Osteoblast (primary cell): ENCODE results near the gene BRICD5. TPM values are rescaled to one million over a fixed set of nuclear protein-coding genes. Genes with fewer than 3 reads are reported as not detected.

Source experiments
- DNase-seq: peaks from one replicate; pipeline ENCODE4 v3.0.0; 2011; ENCODE audit warnings: low spot score, mixed read lengths; ENCODE audit not compliant: insufficient read length; ENCODE audit errors: missing footprints
- H2AFZ ChIP-seq: 2 replicates; pipeline ENCODE4 v1.6.0; 2011; ENCODE audit warnings: mild to moderate bottlenecking, low read length
- H3K27ac ChIP-seq: 2 replicates; pipeline ENCODE4 v1.5.1; 2011; ENCODE audit warnings: mild to moderate bottlenecking, low read depth, low read length, moderate library complexity
- H3K27me3 ChIP-seq: 2 replicates; pipeline ENCODE4 v1.6.0; 2012; ENCODE audit warnings: mild to moderate bottlenecking, control low read depth, inconsistent platforms, low read length, moderate library complexity; ENCODE audit not compliant: insufficient read depth
- H3K36me3 ChIP-seq: 2 replicates; pipeline ENCODE4 v1.5.1; 2011; ENCODE audit warnings: mild to moderate bottlenecking, low read length, control low read depth, moderate library complexity; ENCODE audit not compliant: insufficient read depth
- H3K4me1 ChIP-seq: 2 replicates; pipeline ENCODE4 v1.5.1; 2011; ENCODE audit warnings: mild to moderate bottlenecking, low read length, control low read depth, moderate library complexity; ENCODE audit not compliant: insufficient read depth
- H3K4me2 ChIP-seq: 2 replicates; pipeline ENCODE4 v1.6.0; 2011; ENCODE audit warnings: mild to moderate bottlenecking, low read length; ENCODE audit not compliant: insufficient read depth
- H3K4me3 ChIP-seq: fragments of 200-600 bp; sonication (generic); 3 replicates; pipeline ENCODE4 v1.5.1; 2012; ENCODE audit warnings: mild to moderate bottlenecking, low read length, inconsistent platforms; ENCODE audit not compliant: insufficient read depth
- H3K79me2 ChIP-seq: 2 replicates; pipeline ENCODE4 v1.6.0; 2012; ENCODE audit warnings: mild to moderate bottlenecking, low read length, control low read depth, inconsistent platforms; ENCODE audit not compliant: insufficient read depth
- H3K9me3 ChIP-seq: 2 replicates; pipeline ENCODE4 v1.5.1; 2011; ENCODE audit warnings: low read depth, low read length, control low read depth
- H4K20me1 ChIP-seq: 2 replicates; pipeline ENCODE4 v1.6.0; 2012; ENCODE audit warnings: mild to moderate bottlenecking, low read length, control low read depth; ENCODE audit not compliant: insufficient read depth
- total RNA-seq: library from RNA; depleted of rRNA; stranded (reverse); fragments of >200 nt; gene quantifications from 2 replicates; pipeline ENCODE4 v1.2.3, GENCODE V29; 2012
- TF ChIP-seq, protein P1 (sequence below): IDR thresholded peaks from 2 replicates; pipeline ENCODE4 v1.5.1; 2011; ENCODE audit warnings: mild to moderate bottlenecking, low read depth, low read length, moderate library complexity; ENCODE audit errors: extremely low read depth

Gene BRICD5
- total RNA-seq, 1 donor: 2.5 TPM

DNA sequence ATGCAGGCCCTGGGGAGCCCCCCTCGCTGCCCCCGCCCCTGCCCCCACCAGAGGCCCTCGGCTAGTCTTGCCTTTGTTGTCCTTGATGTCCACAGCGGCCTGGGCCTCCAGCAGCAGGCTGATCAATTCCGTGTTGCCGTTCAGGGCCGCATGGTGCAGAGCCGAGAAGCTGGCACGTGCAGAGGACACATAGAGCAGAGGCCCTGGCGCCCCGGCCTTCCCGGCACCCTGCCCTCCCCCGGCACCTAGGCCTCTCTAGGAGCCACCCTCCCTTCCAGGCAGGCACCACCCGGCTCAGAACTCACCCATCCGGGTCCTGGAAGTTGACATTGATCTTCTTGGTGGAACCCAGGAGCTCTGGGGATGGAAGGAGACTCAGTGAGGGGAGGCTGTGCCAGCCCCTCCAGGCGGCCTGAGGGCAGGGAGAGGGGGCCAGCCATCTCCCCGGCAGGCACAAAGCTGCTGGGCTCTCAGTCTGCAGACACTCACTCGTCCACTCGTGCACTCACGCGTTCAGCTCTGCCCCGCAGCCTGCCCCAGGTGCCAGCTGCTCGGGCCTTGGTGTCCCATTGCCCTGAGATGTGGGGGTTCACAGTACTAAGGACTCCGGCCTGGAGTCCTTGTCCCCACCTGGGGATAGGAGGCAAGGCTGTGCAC, 20.5 kb downstream of the BRICD5 start:
- no peaks in the 10 kb centered on the region for H4K20me1 ChIP-seq
- TF ChIP-seq, protein P1, sequence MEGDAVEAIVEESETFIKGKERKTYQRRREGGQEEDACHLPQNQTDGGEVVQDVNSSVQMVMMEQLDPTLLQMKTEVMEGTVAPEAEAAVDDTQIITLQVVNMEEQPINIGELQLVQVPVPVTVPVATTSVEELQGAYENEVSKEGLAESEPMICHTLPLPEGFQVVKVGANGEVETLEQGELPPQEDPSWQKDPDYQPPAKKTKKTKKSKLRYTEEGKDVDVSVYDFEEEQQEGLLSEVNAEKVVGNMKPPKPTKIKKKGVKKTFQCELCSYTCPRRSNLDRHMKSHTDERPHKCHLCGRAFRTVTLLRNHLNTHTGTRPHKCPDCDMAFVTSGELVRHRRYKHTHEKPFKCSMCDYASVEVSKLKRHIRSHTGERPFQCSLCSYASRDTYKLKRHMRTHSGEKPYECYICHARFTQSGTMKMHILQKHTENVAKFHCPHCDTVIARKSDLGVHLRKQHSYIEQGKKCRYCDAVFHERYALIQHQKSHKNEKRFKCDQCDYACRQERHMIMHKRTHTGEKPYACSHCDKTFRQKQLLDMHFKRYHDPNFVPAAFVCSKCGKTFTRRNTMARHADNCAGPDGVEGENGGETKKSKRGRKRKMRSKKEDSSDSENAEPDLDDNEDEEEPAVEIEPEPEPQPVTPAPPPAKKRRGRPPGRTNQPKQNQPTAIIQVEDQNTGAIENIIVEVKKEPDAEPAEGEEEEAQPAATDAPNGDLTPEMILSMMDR: no peak
- no peak overlapping the region for H2AFZ ChIP-seq
- H3K27me3 ChIP-seq: peaks cover 17% of the 10 kb centered on the region
- H3K4me1 ChIP-seq: no peaks in the 10 kb centered on the region
- no peaks in the 10 kb centered on the region for H3K36me3 ChIP-seq
- H3K79me2 ChIP-seq: no peaks in the 10 kb centered on the region
- H3K4me3 ChIP-seq: no peak overlapping the region
- H3K9me3 ChIP-seq: no peaks in the 10 kb centered on the region
- peak; percentile 88 for DNase-seq
- no peak overlapping the region for H3K27ac ChIP-seq
- H3K4me2 ChIP-seq: no peak overlapping the region

DNA sequence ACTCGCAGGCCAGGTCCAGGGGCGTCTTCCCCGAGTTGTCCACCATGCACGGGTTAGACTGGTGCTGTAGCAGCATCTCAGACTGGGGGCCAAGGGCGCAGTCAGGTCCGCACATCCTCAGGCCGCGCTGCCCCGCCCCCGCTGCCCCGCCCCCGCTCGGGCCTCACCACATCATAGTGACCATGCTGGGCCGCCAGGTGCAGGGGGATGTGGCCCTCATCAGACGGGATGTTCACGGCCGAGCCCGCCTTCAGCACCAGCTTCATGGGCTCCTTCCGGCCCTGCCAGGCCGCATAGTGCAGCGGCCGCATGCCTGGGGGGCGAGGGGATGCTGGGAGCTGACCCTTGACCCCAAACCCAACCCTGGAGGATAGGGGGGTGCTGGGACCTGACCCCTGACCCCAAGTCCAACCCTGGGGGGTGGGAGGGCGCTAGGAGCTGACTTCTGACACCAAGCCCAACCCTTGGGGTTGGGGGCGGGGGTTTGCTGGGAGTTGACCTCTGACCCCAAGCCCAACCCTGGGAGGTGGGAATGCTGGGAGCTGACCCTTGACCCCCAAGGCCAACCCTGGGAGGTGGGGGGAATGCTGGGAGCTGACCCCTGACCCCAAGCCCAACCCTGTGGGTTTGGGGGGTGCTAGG, 21.3 kb downstream of the BRICD5 start:
- DNase-seq: peak; percentile 77
- Histone ChIP-seq H3K4me3 (no peak overlapping the region), H3K79me2 (no peaks in the 10 kb centered on the region), H3K4me2 (no peak overlapping the region), H3K27me3 (peaks cover 9% of the 10 kb centered on the region), H3K36me3 (no peaks in the 10 kb centered on the region), H3K27ac (no peak overlapping the region), H3K4me1 (no peaks in the 10 kb centered on the region), H2AFZ (no peak overlapping the region), H4K20me1 (no peaks in the 10 kb centered on the region), H3K9me3 (no peaks in the 10 kb centered on the region)
- TF ChIP-seq, protein P1: no peak

DNA sequence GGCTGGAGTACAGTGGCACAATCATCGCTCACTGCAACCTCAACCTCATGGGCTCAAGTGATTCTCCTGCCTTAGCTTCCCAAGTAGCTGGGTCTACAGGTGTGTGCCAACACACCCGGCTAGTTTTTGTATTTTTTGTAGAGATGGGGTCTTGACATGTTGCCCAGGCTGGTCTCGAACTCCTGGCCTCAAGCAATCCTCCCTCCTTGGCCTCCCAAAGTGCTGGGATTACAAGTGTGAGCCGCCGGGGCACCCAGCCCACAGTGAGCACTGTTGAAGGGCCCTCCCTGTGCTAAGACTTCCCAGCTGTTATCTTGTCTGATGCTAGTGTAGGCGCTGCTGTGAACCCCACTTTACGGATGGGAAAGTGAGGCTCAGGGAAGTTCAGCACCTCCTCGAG, 22.3 kb downstream of the BRICD5 start:
- H4K20me1 ChIP-seq: no peaks in the 10 kb centered on the region
- TF ChIP-seq, protein P1: no peak

DNA sequence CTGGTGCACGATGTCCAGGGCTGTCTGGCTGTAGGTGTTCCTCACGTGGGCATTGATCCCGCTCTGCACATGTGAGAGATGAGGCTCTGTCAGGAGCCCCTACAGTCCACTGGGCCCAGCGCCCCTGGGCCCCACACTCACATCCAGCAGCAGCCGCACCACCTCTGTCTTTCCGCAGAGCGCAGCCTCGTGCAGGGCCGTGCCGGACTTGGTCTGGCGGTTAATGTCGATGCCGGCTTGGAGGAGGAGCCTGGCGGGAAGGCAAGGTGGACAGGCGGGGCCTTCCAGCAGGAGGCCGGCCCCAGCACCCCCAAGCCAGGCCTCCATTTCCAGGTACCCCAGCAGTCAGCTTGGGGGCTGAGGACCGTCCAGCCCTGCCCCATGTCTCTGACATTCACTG, 23.5 kb downstream of the BRICD5 start:
- Histone ChIP-seq H4K20me1 (no peaks in the 10 kb centered on the region), H3K4me2 (no peak overlapping the region), H3K4me3 (no peak overlapping the region), H2AFZ (no peak overlapping the region), H3K36me3 (no peaks in the 10 kb centered on the region), H3K4me1 (no peaks in the 10 kb centered on the region), H3K27me3 (no peaks in the 10 kb centered on the region), H3K79me2 (no peaks in the 10 kb centered on the region), H3K27ac (no peak overlapping the region), H3K9me3 (no peaks in the 10 kb centered on the region)
- TF ChIP-seq, protein P1: no peak
- peak; percentile 74 for DNase-seq

More for the DNA sequence above, 22.3 kb downstream of the BRICD5 start:
- no peaks in the 10 kb centered on the region for H3K79me2 ChIP-seq
- H3K4me2 ChIP-seq: no peak overlapping the region
- H3K9me3 ChIP-seq: no peaks in the 10 kb centered on the region
- H2AFZ ChIP-seq: no peak overlapping the region
- H3K27ac ChIP-seq: no peak overlapping the region
- H3K4me3 ChIP-seq: no peak overlapping the region
- DNase-seq: no peak
- H3K36me3 ChIP-seq: no peaks in the 10 kb centered on the region
- no peaks in the 10 kb centered on the region for H3K4me1 ChIP-seq
- peaks cover under 1% of the 10 kb centered on the region for H3K27me3 ChIP-seq
